ENCODE data around the gene FUT1.
"Not testable (repeated sequence)": the region's sequence is repeated elsewhere in the genome, so short reads cannot be mapped to it uniquely, and the experiment has no call there.

Gene FUT1

DNA sequence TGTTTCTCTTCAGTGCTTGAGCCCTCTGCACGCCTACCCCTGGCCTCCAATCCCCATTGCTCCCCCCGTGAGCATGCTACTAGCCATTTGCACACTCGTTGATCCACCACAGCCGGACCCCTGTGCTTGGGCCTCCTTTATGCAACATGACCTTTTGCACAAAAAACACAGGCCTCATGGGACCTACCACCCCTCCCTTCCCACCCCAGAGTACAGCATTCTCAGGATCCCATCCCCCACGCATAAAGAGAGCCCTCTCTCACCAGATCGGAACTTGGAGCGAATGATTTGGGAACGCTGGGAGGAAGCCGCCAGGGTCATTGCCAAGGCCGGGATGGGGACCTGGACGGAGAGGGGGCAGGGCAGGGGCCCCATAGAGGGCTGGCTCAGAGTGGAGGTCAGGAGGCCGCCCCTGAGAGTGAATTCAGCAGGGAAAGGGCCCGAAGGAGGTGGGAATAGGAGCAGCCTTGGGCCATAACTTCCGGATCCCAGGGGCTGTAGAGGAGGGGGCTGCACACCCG, 33.7 kb downstream of the FUT1 start:
- Mint-ChIP-seq H3K4me3 (no peak overlapping the region), H3K36me3 (ENCODE audit: low read depth) (no peaks in the 10 kb centered on the region), H3K27ac (no peak overlapping the region), H3K9me3 (no peaks in the 10 kb centered on the region), H3K4me1 (ENCODE audit: low read depth) (peaks cover 18% of the 10 kb centered on the region), H3K27me3 (no peaks in the 10 kb centered on the region)

DNA sequence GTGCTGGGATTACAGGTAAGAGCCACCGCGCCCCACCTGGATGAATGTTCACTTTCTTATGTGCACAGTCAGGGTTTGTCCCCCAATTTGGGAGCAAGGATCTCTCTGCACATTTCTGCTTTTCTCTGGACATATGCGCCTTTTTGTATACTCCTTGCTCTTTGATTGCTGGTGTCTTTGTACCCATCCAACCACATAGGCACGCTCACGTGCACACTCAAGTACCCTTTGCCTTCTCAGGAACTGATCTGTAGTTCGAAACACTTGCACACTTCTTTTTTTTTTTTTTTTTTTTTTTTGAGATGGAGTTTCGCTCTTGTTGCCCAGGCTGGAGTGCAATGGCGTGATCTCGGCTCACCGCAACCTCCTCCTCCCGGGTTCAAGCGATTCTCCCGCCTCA, 34.3 kb downstream of the FUT1 start:
- H3K36me3 Mint-ChIP-seq (ENCODE audit: low read depth); H3K27ac Mint-ChIP-seq; H3K27me3 Mint-ChIP-seq; H3K4me3 Mint-ChIP-seq; H3K9me3 Mint-ChIP-seq: not testable (repeated sequence)
- H3K4me1 Mint-ChIP-seq (ENCODE audit: low read depth): peaks cover 24% of the 10 kb centered on the region

- H3K4me3 Mint-ChIP-seq: no peak overlapping the region
- no peaks in the 10 kb centered on the region for H3K27me3 Mint-ChIP-seq
Measured at GRCh38 chr19:48716562-48717291, 35.7 kb downstream of the FUT1 start.

GRCh38 chr19:48715681-48716171, 36.7 kb downstream of the FUT1 start:
- Mint-ChIP-seq H3K9me3 (no peaks in the 10 kb centered on the region), H3K4me3 (no peak overlapping the region), H3K27ac (no peak overlapping the region), H3K36me3 (ENCODE audit: low read depth) (no peaks in the 10 kb centered on the region), H3K27me3 (no peaks in the 10 kb centered on the region), H3K4me1 (ENCODE audit: low read depth) (peaks cover 19% of the 10 kb centered on the region)

More at GRCh38 chr19:48716562-48717291, 35.7 kb downstream of the FUT1 start:
- H3K4me1 Mint-ChIP-seq (ENCODE audit: low read depth): peaks cover 26% of the 10 kb centered on the region
- no peaks in the 10 kb centered on the region for H3K36me3 Mint-ChIP-seq (ENCODE audit: low read depth)
- H3K27ac Mint-ChIP-seq: no peak overlapping the region
- no peaks in the 10 kb centered on the region for H3K9me3 Mint-ChIP-seq

GRCh38 chr19:48714759-48715675, 37.4 kb downstream of the FUT1 start:
- peak overlapping the region; percentile 89 for H3K27ac Mint-ChIP-seq

DNA sequence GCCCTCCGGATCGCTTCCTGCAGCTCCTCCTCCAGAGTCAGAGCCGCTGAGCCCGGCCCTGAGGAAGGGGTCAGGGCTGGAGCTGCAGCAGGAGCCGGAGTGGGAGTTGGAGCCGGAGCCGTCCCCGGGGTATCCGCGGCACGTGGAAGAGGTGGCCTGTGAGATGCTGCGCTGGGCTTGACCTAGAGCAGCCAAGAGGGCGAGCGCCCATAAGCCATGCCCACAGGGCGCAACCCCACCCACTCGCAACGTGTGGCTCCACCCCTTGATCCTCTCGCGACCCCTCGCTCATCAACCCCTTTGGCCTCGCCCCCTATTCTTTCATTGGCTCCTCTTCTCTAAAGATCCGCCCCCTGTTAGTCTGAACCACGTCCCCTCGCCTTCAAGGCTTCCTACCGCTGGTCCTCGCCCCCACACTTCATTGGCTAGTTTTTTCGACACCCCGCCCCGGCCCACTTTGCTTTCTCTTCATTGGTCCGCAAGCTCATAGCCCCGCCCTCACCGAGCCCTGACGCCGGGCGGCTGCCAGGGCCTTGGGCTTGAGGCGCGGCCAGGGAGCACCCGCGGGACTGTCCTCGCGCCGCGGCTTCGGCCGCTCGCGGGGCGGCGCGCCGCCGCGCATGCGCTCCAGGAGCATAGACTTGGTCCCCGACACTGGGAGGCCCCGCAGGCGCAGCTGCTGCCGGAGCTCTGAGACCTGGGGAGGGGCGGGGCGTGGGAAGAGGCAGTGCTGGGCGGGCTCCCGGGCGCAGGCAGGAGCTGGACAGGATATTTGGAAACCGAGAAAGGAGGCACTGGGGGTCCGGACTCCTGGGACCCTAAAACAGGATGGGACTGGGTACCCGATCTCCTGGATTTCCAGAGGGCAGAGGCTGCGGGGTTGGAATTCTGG, 38.3 kb downstream of the FUT1 start:
- Mint-ChIP-seq H3K4me1 (ENCODE audit: low read depth) (peaks cover 15% of the 10 kb centered on the region), H3K9me3 (no peaks in the 10 kb centered on the region), H3K27ac (peak overlapping the region; percentile 89), H3K36me3 (ENCODE audit: low read depth) (no peaks in the 10 kb centered on the region), H3K4me3 (peak overlapping the region; percentile 83), H3K27me3 (no peaks in the 10 kb centered on the region)

More at GRCh38 chr19:48714759-48715675, 37.4 kb downstream of the FUT1 start:
- peaks cover 15% of the 10 kb centered on the region for H3K4me1 Mint-ChIP-seq (ENCODE audit: low read depth)
- no peaks in the 10 kb centered on the region for H3K27me3 Mint-ChIP-seq
- H3K36me3 Mint-ChIP-seq (ENCODE audit: low read depth): no peaks in the 10 kb centered on the region
- peak overlapping the region; percentile 83 for H3K4me3 Mint-ChIP-seq
- no peaks in the 10 kb centered on the region for H3K9me3 Mint-ChIP-seq

- Mint-ChIP-seq H3K4me1 (ENCODE audit: low read depth) (peaks cover 15% of the 10 kb centered on the region), H3K36me3 (ENCODE audit: low read depth) (no peaks in the 10 kb centered on the region), H3K4me3 (peak overlapping the region; percentile 83), H3K9me3 (no peaks in the 10 kb centered on the region), H3K27ac (peak overlapping the region; percentile 52), H3K27me3 (no peaks in the 10 kb centered on the region)
Measured at GRCh38 chr19:48713041-48713863, 39.2 kb downstream of the FUT1 start.

GRCh38 chr19:48711106-48711662, 41.3 kb downstream of the FUT1 start:
- Mint-ChIP-seq H3K27ac (no peak overlapping the region), H3K36me3 (ENCODE audit: low read depth) (no peaks in the 10 kb centered on the region), H3K9me3 (no peaks in the 10 kb centered on the region), H3K4me1 (ENCODE audit: low read depth) (peaks cover 15% of the 10 kb centered on the region), H3K27me3 (no peaks in the 10 kb centered on the region), H3K4me3 (no peak overlapping the region)

GRCh38 chr19:48708471-48708870, 44.0 kb downstream of the FUT1 start:
- H3K9me3 Mint-ChIP-seq: no peaks in the 10 kb centered on the region
- peaks cover 6% of the 10 kb centered on the region for H3K4me1 Mint-ChIP-seq (ENCODE audit: low read depth)
- H3K4me3 Mint-ChIP-seq: no peak overlapping the region
- H3K27me3 Mint-ChIP-seq: no peaks in the 10 kb centered on the region
- no peaks in the 10 kb centered on the region for H3K36me3 Mint-ChIP-seq (ENCODE audit: low read depth)
- H3K27ac Mint-ChIP-seq: no peak overlapping the region

- H3K4me1 Mint-ChIP-seq (ENCODE audit: low read depth): no peaks in the 10 kb centered on the region
- no peaks in the 10 kb centered on the region for H3K9me3 Mint-ChIP-seq
- H3K27me3 Mint-ChIP-seq: no peaks in the 10 kb centered on the region
- H3K36me3 Mint-ChIP-seq (ENCODE audit: low read depth): no peaks in the 10 kb centered on the region
- H3K4me3 Mint-ChIP-seq: no peak overlapping the region
- no peak overlapping the region for H3K27ac Mint-ChIP-seq
Measured at GRCh38 chr19:48705431-48705830, 47.0 kb downstream of the FUT1 start.

DNA sequence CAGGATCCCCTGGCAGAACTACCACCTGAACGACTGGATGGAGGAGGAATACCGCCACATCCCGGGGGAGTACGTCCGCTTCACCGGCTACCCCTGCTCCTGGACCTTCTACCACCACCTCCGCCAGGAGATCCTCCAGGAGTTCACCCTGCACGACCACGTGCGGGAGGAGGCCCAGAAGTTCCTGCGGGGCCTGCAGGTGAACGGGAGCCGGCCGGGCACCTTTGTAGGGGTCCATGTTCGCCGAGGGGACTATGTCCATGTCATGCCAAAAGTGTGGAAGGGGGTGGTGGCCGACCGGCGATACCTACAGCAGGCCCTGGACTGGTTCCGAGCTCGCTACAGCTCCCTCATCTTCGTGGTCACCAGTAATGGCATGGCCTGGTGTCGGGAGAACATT, 49.1 kb downstream of the FUT1 start:
- Mint-ChIP-seq H3K27me3 (peaks cover 4% of the 10 kb centered on the region), H3K4me1 (ENCODE audit: low read depth) (no peaks in the 10 kb centered on the region), H3K36me3 (ENCODE audit: low read depth) (no peaks in the 10 kb centered on the region), H3K4me3 (no peak overlapping the region), H3K9me3 (no peaks in the 10 kb centered on the region), H3K27ac (no peak overlapping the region)

DNA sequence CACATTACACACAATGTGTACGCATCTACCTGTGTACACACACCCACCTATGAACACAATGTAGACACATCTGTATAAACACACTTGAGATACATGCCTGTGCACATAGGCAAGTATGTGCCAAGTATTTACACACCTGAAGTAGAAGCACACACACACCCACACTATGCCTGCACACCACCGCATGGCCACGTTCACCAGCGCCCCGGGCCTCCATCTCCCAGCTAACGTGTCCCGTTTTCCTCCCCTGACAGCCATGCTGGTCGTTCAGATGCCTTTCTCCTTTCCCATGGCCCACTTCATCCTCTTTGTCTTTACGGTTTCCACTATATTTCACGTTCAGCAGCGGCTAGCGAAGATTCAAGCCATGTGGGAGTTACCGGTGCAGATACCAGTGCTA, 49.7 kb downstream of the FUT1 start:
- H3K36me3 Mint-ChIP-seq (ENCODE audit: low read depth): no peaks in the 10 kb centered on the region
- no peaks in the 10 kb centered on the region for H3K9me3 Mint-ChIP-seq
- no peak overlapping the region for H3K4me3 Mint-ChIP-seq
- no peak overlapping the region for H3K27ac Mint-ChIP-seq
- H3K27me3 Mint-ChIP-seq: peaks cover 7% of the 10 kb centered on the region
- H3K4me1 Mint-ChIP-seq (ENCODE audit: low read depth): no peaks in the 10 kb centered on the region

DNA sequence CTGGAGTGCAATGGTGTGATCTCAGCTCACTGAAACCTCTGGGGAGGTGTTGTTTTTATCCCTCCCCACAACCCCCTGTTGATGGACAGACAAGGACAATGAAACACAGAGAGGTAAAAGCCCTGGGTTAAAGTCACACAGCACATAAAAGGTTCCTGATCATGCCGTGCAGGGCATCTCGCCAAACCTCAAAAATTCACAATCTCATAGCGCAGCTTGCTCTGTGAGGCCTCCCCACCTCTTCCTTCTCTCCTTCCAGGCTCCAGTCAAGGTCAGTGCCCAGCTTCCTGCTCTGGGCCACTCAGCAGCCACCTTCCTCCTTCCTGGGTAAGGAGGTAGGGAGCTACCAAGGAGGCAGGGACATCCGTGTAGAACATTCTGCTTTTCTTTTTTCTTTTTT, 54.4 kb downstream of the FUT1 start:
- peaks cover 19% of the 10 kb centered on the region for H3K27me3 Mint-ChIP-seq
- no peaks in the 10 kb centered on the region for H3K9me3 Mint-ChIP-seq
- H3K36me3 Mint-ChIP-seq (ENCODE audit: low read depth): no peaks in the 10 kb centered on the region
- H3K4me1 Mint-ChIP-seq (ENCODE audit: low read depth): peaks cover 7% of the 10 kb centered on the region
- no peak overlapping the region for H3K27ac Mint-ChIP-seq
- H3K4me3 Mint-ChIP-seq: no peak overlapping the region
